Astrocyte (in vitro differentiated cells and primary cell): ENCODE data around the gene CLDN1.

ENCODE experiments used
- EZH2 ChIP-seq: IDR thresholded peaks from 2 replicates; pipeline ENCODE4 v1.6.1; 2012; ENCODE audit warnings: mild to moderate bottlenecking, low read length, inconsistent platforms; ENCODE audit not compliant: insufficient read depth
- TF ChIP-seq, protein P1 (sequence below): IDR thresholded peaks from 2 replicates; pipeline ENCODE4 v1.5.1; 2011; ENCODE audit warnings: low read depth, mild to moderate bottlenecking, inconsistent platforms, low read length, moderate library complexity; ENCODE audit not compliant: insufficient read depth

DNA sequence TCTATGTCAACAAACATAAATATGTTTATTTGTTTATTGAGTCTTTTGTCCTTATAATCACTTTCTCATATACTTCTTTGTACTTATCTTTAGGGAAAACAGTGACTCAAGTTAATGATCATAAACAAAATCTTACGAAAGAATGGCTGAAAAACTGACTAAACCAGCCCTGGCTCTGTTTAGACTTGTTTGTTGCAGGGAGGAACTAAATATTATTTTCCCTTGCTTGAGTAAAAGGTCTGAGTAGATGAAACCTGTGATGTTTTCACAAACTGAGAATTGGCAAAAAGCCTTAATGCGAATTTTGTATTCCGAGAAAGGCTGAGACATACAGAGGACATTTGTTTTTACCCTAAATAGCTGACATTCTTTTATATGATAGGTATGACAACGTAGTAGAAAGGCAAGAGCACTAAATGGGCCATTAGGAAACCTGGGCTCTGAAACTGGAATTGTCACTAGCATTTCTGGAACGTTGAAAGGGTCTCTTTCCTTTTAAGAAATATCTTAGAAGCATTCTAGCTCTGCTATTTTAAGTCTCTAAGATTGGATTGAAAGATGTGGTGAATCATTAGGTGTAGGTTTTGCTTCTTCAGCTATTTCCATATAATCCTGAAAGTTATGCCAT is 47.5 kb upstream of the CLDN1 start:
- TF ChIP-seq, protein P1, sequence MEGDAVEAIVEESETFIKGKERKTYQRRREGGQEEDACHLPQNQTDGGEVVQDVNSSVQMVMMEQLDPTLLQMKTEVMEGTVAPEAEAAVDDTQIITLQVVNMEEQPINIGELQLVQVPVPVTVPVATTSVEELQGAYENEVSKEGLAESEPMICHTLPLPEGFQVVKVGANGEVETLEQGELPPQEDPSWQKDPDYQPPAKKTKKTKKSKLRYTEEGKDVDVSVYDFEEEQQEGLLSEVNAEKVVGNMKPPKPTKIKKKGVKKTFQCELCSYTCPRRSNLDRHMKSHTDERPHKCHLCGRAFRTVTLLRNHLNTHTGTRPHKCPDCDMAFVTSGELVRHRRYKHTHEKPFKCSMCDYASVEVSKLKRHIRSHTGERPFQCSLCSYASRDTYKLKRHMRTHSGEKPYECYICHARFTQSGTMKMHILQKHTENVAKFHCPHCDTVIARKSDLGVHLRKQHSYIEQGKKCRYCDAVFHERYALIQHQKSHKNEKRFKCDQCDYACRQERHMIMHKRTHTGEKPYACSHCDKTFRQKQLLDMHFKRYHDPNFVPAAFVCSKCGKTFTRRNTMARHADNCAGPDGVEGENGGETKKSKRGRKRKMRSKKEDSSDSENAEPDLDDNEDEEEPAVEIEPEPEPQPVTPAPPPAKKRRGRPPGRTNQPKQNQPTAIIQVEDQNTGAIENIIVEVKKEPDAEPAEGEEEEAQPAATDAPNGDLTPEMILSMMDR, result no peak
- TF ChIP-seq EZH2, result no peak
